Neural cell (in vitro differentiated cells): ENCODE data around the gene ANTXR2. TPM values are rescaled to one million over a fixed set of nuclear protein-coding genes. Genes with fewer than 3 reads are reported as not detected.

Source experiments
- polyA plus RNA-seq: library from polyadenylated mRNA; depleted of rRNA; stranded (reverse); fragments of >200 nt; gene quantifications from 2 replicates; pipeline ENCODE4 v1.2.3, GENCODE V29; 2014

The ANTXR2 gene
- polyA plus RNA-seq, 1 donor from 2014 or later: 31.7 TPM

Other genes with a start within 250 kb of the ANTXR2 start
- gene PRDM8, start 124.3 kb upstream of the ANTXR2 start, polyA plus RNA-seq: 0.46 and 0.52 TPM in 2 replicates
- gene FGF5, start 193.4 kb upstream of the ANTXR2 start, polyA plus RNA-seq: 0.26 and 0.28 TPM in 2 replicates